ENCODE measurements around the gene ZNF782. TPM values are rescaled to one million over a fixed set of nuclear protein-coding genes. Genes with fewer than 3 reads are reported as not detected.
"Not testable (repeated sequence)": the region's sequence is repeated elsewhere in the genome, so short reads cannot be mapped to it uniquely, and the experiment has no call there.

Gene ZNF782
- total RNA-seq, 1 experiment from 2014 or later, result 11.5 TPM

GRCh38 chr9:96868709-96869108 lies 14.4 kb upstream of the ZNF782 start:
- Histone ChIP-seq H3K27me3 (ENCODE audit: insufficient read depth, low read depth) (no peaks in the 10 kb centered on the region), H3K4me1 (replicated peaks; ENCODE audit: insufficient read depth) (peaks cover 14% of the 10 kb centered on the region), H3K4me2 (peak overlapping the region; percentile 35), H3F3A (ENCODE audit: insufficient read depth, low read depth) (peaks cover 4% of the 10 kb centered on the region; the same call in 1 of the 2 replicates), H4K20me1 (ENCODE audit: insufficient read depth) (no peaks in the 10 kb centered on the region), H3K9me3 (ENCODE audit: insufficient read depth, low read depth) (peaks cover 10% of the 10 kb centered on the region; the same call in 1 of the 2 replicates), H3K36me3 (ENCODE audit: low read depth) (0 out of 2 replicates have a peak, but pooled peaks cover 4% of the 10 kb centered on the region), H2AFZ (no peak overlapping the region), H3K4me3 (peak overlapping the region; percentile 13; the same call in 1 of the 2 replicates), H3K9me2 (ENCODE audit: insufficient read depth) (no peaks in the 10 kb centered on the region), H3K27ac (no peak overlapping the region), H3K79me2 (ENCODE audit: low read depth) (no peaks in the 10 kb centered on the region)
- TF ChIP-seq EZH2 (IDR thresholded peaks at IDR 0.05; ENCODE audit: low read depth), result no peak
- no peak for TF ChIP-seq CTCF (conservative IDR thresholded peaks at IDR 0.05)
- peak in 1 of 2 experiments; percentile 55 for DNase-seq
- intact Hi-C loops (cut with micrococcal nuclease; ENCODE audit: unreplicated experiment), result no loop called here
- CTCF ChIA-PET, result interaction anchor here (1.0 kb wide), 1 partner anchor 11 kb away, joined by 3 read pairs; no protein-coding TSS in a partner anchor
- POLR2A ChIA-PET (ENCODE audit: unreplicated experiment), result no interaction called here
- BruUV-seq (replicated peaks), result no TSS peak

- H3K79me2 ChIP-seq (ENCODE audit: low read depth), result no peaks in the 10 kb centered on the region
- 0 out of 2 replicates have a peak, but pooled peaks cover 4% of the 10 kb centered on the region for H3K36me3 ChIP-seq (ENCODE audit: low read depth)
- no peak overlapping the region for H3K4me3 ChIP-seq
- intact Hi-C loops (cut with micrococcal nuclease; ENCODE audit: unreplicated experiment), result no loop called here
- no peaks in the 10 kb centered on the region for H3K27me3 ChIP-seq (ENCODE audit: insufficient read depth, low read depth)
- no peaks in the 10 kb centered on the region for H3K9me2 ChIP-seq (ENCODE audit: insufficient read depth)
- TF ChIP-seq CTCF (conservative IDR thresholded peaks at IDR 0.05) (no peak), EZH2 (IDR thresholded peaks at IDR 0.05; ENCODE audit: low read depth) (no peak)
- no peak overlapping the region for H3K4me2 ChIP-seq
- peaks cover 10% of the 10 kb centered on the region; the same call in 1 of the 2 replicates for H3K9me3 ChIP-seq (ENCODE audit: insufficient read depth, low read depth)
- no peak for DNase-seq
- BruUV-seq (replicated peaks), result no TSS peak
- H3K27ac ChIP-seq, result no peak overlapping the region
- ChIA-PET POLR2A (ENCODE audit: unreplicated experiment) (no interaction called here), CTCF (no interaction called here)
- H3F3A ChIP-seq (ENCODE audit: insufficient read depth, low read depth), result peaks cover 4% of the 10 kb centered on the region; the same call in 1 of the 2 replicates
- peaks cover 14% of the 10 kb centered on the region for H3K4me1 ChIP-seq (replicated peaks; ENCODE audit: insufficient read depth)
- H2AFZ ChIP-seq, result no peak overlapping the region
- H4K20me1 ChIP-seq (ENCODE audit: insufficient read depth), result no peaks in the 10 kb centered on the region
Measured at GRCh38 chr9:96867079-96867804, 12.9 kb upstream of the ZNF782 start.

GRCh38 chr9:96865240-96865639 lies 10.9 kb upstream of the ZNF782 start:
- intact Hi-C loops (cut with micrococcal nuclease; ENCODE audit: unreplicated experiment); H3K9me3 ChIP-seq (ENCODE audit: insufficient read depth, low read depth); H3K27me3 ChIP-seq (ENCODE audit: insufficient read depth, low read depth); CTCF ChIA-PET; H4K20me1 ChIP-seq (ENCODE audit: insufficient read depth); H2AFZ ChIP-seq; DNase-seq; H3K9me2 ChIP-seq (ENCODE audit: insufficient read depth); H3K4me2 ChIP-seq; H3K27ac ChIP-seq; H3F3A ChIP-seq (ENCODE audit: insufficient read depth, low read depth); H3K36me3 ChIP-seq (ENCODE audit: low read depth); POLR2A ChIA-PET (ENCODE audit: unreplicated experiment); H3K4me3 ChIP-seq; H3K79me2 ChIP-seq (ENCODE audit: low read depth); BruUV-seq (replicated peaks): not testable (repeated sequence)
- H3K4me1 ChIP-seq (replicated peaks; ENCODE audit: insufficient read depth), result peaks cover 19% of the 10 kb centered on the region

Measured in PC-9 (cell line).